ENCODE data around the gene PEMT. TPM values are rescaled to one million over a fixed set of nuclear protein-coding genes. Genes with fewer than 3 reads are reported as not detected.
"Not testable (repeated sequence)": the region's sequence is repeated elsewhere in the genome, so short reads cannot be mapped to it uniquely, and the experiment has no call there.

The PEMT gene
- total RNA-seq, 1 experiment from 2014 or later = 39.8 TPM

DNA sequence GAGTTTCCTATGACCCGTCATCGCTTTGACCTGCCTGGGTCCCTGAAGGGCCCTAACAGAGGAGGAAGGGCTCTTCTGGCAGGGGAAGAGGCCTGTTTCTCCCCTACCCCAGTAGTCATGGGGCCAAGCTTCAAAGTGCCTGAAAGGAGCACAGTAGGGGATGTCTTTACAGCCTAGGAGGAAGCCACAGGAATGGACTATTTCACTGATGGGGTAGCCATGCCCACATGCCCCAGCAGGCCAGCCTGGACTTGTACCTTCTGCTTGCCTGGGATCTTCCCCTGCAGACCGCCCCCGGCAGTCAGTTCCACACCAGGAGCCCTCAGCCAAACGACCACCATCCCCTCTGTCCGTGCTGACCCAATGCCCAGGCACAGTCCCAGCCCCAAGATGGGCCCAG lies 41.8 kb upstream of the PEMT start:
- H3K9me3 ChIP-seq (ENCODE audit: low read depth, low read length, poor library complexity, severe bottlenecking) = no peaks in the 10 kb centered on the region
- intact Hi-C loops (cut with micrococcal nuclease; ENCODE audit: unreplicated experiment) = no loop called here
- ChIA-PET POLR2A (ENCODE audit: low non-redundant PET) (no interaction called here), CTCF (no interaction called here)
- no peaks in the 10 kb centered on the region for H3K4me1 ChIP-seq (ENCODE audit: insufficient read depth, low read length, poor library complexity, severe bottlenecking)
- no TSS peak for BruUV-seq (replicated peaks)
- no peak overlapping the region for H3K4me3 ChIP-seq (ENCODE audit: low read depth, low read length, poor library complexity, severe bottlenecking)
- DNase-seq (ENCODE audit: low spot score) = no peak
- no peaks in the 10 kb centered on the region for H3K27me3 ChIP-seq (replicated peaks; ENCODE audit: insufficient read depth, low read depth, low read length, poor library complexity)
- H3K27ac ChIP-seq (ENCODE audit: low read depth, low read length, poor library complexity, severe bottlenecking) = no peak overlapping the region
- no peak for TF ChIP-seq EZH2 (IDR thresholded peaks at IDR 0.05; ENCODE audit: borderline replicate concordance, low read depth, low read length, poor library complexity, severe bottlenecking)
- TF ChIP-seq, protein P1, sequence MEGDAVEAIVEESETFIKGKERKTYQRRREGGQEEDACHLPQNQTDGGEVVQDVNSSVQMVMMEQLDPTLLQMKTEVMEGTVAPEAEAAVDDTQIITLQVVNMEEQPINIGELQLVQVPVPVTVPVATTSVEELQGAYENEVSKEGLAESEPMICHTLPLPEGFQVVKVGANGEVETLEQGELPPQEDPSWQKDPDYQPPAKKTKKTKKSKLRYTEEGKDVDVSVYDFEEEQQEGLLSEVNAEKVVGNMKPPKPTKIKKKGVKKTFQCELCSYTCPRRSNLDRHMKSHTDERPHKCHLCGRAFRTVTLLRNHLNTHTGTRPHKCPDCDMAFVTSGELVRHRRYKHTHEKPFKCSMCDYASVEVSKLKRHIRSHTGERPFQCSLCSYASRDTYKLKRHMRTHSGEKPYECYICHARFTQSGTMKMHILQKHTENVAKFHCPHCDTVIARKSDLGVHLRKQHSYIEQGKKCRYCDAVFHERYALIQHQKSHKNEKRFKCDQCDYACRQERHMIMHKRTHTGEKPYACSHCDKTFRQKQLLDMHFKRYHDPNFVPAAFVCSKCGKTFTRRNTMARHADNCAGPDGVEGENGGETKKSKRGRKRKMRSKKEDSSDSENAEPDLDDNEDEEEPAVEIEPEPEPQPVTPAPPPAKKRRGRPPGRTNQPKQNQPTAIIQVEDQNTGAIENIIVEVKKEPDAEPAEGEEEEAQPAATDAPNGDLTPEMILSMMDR (conservative IDR thresholded peaks at IDR 0.05; ENCODE audit: low read depth, low read length) = no peak
- H3K36me3 ChIP-seq (ENCODE audit: insufficient read depth, low read length, poor library complexity, severe bottlenecking) = no peaks in the 10 kb centered on the region

DNA sequence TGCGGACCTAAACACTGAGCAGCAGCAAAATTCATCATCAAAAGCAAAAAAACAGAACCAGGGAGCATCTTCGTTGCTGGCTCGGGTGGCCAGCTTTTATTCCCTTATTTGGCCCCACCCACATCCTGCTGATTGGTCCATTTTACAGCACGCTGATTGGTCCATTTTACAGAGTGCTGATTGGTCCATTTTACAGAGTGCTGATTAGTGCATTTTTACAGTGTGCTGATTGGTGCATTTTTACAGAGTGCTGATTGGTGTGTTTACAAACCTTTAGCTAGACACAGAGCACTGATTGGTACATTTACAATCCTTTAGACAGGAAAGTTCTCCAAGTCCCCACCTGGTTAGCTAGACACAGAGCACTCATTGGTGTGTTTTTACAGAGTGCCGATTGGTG lies 41.2 kb upstream of the PEMT start:
- H3K27me3 ChIP-seq (replicated peaks; ENCODE audit: insufficient read depth, low read depth, low read length, poor library complexity); intact Hi-C loops (cut with micrococcal nuclease; ENCODE audit: unreplicated experiment); BruUV-seq (replicated peaks); H3K4me3 ChIP-seq (ENCODE audit: low read depth, low read length, poor library complexity, severe bottlenecking); H3K4me1 ChIP-seq (ENCODE audit: insufficient read depth, low read length, poor library complexity, severe bottlenecking); H3K36me3 ChIP-seq (ENCODE audit: insufficient read depth, low read length, poor library complexity, severe bottlenecking); H3K27ac ChIP-seq (ENCODE audit: low read depth, low read length, poor library complexity, severe bottlenecking); CTCF ChIA-PET; DNase-seq (ENCODE audit: low spot score); H3K9me3 ChIP-seq (ENCODE audit: low read depth, low read length, poor library complexity, severe bottlenecking); POLR2A ChIA-PET (ENCODE audit: low non-redundant PET): not testable (repeated sequence)

DNA sequence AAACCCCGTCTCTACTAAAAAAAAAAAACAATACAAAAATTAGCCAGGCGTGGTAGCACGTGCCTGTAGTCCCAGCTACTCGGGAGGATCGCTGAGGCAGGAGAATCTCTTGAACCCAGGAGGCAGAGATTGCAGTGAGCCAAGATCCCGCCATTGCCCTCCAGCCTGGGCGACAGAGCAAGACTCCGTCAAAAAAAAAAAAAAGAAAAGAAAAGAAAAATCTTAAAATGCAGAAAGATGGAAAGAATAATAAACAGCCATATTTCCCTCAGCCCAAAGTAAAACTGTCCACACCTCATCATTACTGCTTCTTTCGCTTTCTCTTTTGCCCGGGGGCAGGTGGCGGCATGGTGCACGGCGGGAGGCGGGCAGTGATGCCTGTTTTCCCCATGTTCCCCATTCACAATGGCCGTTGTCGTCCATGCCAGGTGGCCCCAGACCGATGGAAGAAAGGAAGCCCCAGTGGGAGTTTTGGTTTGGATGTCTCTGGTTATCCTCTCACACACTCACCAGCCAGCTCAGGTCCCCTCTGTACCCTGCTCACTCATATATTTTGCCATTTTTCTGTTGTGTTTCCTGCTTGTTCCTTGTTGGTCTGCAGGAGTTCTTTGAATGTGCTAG lies 37.0 kb upstream of the PEMT start:
- TF ChIP-seq, protein P1 (conservative IDR thresholded peaks at IDR 0.05; ENCODE audit: low read depth, low read length) = no peak
- no peak for TF ChIP-seq EZH2 (IDR thresholded peaks at IDR 0.05; ENCODE audit: borderline replicate concordance, low read depth, low read length, poor library complexity, severe bottlenecking)
- H3K9me3 ChIP-seq (ENCODE audit: low read depth, low read length, poor library complexity, severe bottlenecking) = no peaks in the 10 kb centered on the region
- BruUV-seq (replicated peaks) = no TSS peak
- no peaks in the 10 kb centered on the region for H3K4me1 ChIP-seq (ENCODE audit: insufficient read depth, low read length, poor library complexity, severe bottlenecking)
- CTCF ChIA-PET = no interaction called here
- no peak for DNase-seq (ENCODE audit: low spot score)
- no peak overlapping the region for H3K27ac ChIP-seq (ENCODE audit: low read depth, low read length, poor library complexity, severe bottlenecking)
- no peak overlapping the region for H3K4me3 ChIP-seq (ENCODE audit: low read depth, low read length, poor library complexity, severe bottlenecking)
- no peaks in the 10 kb centered on the region for H3K27me3 ChIP-seq (replicated peaks; ENCODE audit: insufficient read depth, low read depth, low read length, poor library complexity)
- no peaks in the 10 kb centered on the region for H3K36me3 ChIP-seq (ENCODE audit: insufficient read depth, low read length, poor library complexity, severe bottlenecking)
- POLR2A ChIA-PET (ENCODE audit: low non-redundant PET) = no interaction called here
- intact Hi-C loops (cut with micrococcal nuclease; ENCODE audit: unreplicated experiment) = no loop called here

DNA sequence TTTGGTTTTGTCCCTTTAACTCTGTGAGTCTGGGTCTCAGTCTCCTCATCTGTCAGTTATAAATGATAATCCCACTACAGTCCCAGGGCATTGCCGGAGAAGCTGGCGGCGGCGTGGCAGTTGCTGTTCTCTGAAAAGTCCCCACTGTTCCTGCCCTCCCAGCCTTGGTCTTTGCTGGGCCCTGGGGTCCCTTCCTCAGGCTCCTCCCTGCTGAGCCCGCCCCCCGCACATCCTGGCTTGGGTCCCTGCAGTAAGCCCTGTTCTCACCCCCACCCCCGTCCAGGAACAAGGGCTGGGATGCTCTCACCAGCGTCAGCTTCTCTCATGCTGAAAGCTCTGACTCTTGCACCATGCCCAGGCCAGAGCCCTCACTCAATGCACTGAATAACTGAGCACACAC lies 35.3 kb upstream of the PEMT start:
- Histone ChIP-seq H3K4me3 (ENCODE audit: low read depth, low read length, poor library complexity, severe bottlenecking) (no peak overlapping the region), H3K36me3 (ENCODE audit: insufficient read depth, low read length, poor library complexity, severe bottlenecking) (no peaks in the 10 kb centered on the region), H3K4me1 (ENCODE audit: insufficient read depth, low read length, poor library complexity, severe bottlenecking) (no peaks in the 10 kb centered on the region), H3K27me3 (replicated peaks; ENCODE audit: insufficient read depth, low read depth, low read length, poor library complexity) (no peaks in the 10 kb centered on the region), H3K27ac (ENCODE audit: low read depth, low read length, poor library complexity, severe bottlenecking) (no peak overlapping the region), H3K9me3 (ENCODE audit: low read depth, low read length, poor library complexity, severe bottlenecking) (no peaks in the 10 kb centered on the region)
- TF ChIP-seq, protein P1 (conservative IDR thresholded peaks at IDR 0.05; ENCODE audit: low read depth, low read length) = no peak
- no peak for TF ChIP-seq EZH2 (IDR thresholded peaks at IDR 0.05; ENCODE audit: borderline replicate concordance, low read depth, low read length, poor library complexity, severe bottlenecking)
- no peak for DNase-seq (ENCODE audit: low spot score)
- BruUV-seq (replicated peaks) = no TSS peak
- ChIA-PET POLR2A (ENCODE audit: low non-redundant PET) (no interaction called here), CTCF (no interaction called here)
- intact Hi-C loops (cut with micrococcal nuclease; ENCODE audit: unreplicated experiment) = no loop called here

Data from A673 (cell line).